ENCODE results near the gene EFEMP1. TPM values are rescaled to one million over a fixed set of nuclear protein-coding genes. Genes with fewer than 3 reads are reported as not detected.

The EFEMP1 gene
- polyA plus RNA-seq, 3 donors, result 86.6 to 96.4 (median 95.5) TPM

- DNase-seq, result no peak
Measured at GRCh38 chr2:55875434-55876135, 48.0 kb downstream of the EFEMP1 start.

- no peak for DNase-seq
Measured at GRCh38 chr2:55874338-55874737, 49.2 kb downstream of the EFEMP1 start.

DNA sequence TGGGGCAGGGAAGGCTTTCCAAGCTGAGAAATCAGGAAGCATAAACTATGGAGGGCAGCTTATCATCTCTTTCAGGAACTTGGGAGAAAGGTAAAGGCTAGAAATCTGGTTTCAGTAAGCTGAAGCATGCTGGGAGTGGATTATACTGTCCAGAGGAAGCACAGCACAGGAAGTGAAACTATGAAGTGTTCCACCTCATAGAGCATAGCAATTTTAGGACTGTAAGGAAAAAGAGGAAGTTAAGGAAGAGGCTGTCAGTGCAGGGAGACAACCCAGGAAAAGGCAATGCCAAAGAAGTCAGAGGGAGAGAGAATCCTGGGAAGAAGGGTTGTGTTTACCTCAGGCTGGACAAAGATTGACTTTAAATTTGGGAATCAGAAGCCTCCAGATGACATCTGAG, 51.9 kb downstream of the EFEMP1 start:
- DNase-seq, result no peak

- no peak for DNase-seq
Measured at GRCh38 chr2:55869637-55870325, 53.8 kb downstream of the EFEMP1 start.

DNA sequence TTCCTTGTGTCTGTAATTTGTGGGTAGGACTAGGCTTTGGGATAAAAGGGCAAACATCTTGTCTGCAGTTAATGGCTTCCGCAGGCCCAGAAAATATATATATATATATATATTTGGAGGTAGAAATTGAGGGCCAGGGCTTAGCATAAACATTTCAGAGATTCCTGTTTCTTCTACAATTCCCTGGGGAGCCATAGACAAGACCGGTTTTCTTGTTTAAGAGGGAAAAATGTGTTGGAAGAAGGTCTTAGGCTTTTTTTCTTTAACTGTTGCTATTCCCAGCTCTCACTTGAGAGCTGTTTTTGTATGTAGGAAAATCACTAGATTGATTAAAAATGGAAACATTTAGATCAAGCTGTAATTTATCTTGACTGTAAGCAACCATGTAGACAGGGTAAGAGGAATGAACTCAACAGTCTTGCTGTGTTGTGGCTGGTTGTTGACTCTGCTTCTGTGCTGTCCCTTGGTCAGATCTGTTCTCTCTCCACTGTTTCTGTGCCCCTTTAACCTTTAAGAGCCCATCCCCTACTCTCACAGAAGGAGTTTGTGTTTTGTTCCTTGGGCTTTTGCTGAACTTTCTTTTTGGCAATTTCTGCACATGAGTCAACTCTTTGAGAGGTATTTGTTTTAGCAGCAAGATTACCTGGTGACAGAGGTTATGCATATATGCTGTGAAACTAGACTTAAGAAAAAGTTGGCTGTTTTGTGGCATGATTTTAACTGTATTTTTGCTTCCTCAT, 58.3 kb downstream of the EFEMP1 start:
- DNase-seq, result peak; percentile 31

- no peak for DNase-seq
Measured at GRCh38 chr2:55864351-55865084, 59.1 kb downstream of the EFEMP1 start.

- no peak for DNase-seq
Measured at GRCh38 chr2:55862673-55863390, 60.8 kb downstream of the EFEMP1 start.

GRCh38 chr2:55862246-55862645, 61.3 kb downstream of the EFEMP1 start:
- DNase-seq, result no peak

DNA sequence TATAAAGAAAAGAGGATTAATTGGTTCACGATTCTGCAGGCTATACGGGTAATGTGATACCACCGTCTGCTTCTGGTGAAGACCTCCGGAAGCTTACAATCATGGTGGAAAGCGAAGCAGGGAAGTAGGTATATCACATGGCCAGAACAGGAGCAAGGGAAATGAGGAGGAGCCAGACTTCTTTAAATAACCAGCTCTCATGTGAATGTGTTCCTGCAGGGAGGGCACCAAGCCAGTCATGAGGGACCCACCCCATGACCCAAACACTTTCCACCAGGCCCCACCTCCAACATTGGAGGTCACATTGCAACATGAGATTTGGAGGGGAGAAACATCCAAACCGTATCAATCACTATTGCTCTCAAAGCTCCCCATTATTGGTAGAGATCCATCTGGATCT, 61.8 kb downstream of the EFEMP1 start:
- DNase-seq, result no peak

- DNase-seq, result no peak
Measured at GRCh38 chr2:55860832-55861231, 62.8 kb downstream of the EFEMP1 start.

- no peak for DNase-seq
Measured at GRCh38 chr2:55859875-55860274, 63.7 kb downstream of the EFEMP1 start.

DNA sequence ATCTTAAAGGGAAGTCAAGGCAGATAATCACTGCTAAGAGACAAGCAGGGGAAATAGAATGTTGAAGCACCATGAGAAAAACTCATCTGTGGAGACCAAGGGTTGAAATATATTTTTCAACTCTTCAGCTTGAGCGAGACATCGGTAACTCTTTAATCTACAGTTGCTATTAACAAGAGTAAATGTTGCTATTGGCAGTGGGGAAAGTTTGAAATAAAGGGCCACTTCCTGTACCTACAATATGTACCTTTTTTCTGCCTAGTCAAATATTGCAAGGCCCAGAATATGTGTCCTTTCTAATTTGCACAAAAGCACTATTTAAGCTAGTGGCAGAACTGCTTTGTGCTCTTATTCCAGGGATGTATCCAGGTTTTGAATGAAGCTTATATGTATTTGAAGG, 65.8 kb downstream of the EFEMP1 start:
- no peak for DNase-seq

DNA sequence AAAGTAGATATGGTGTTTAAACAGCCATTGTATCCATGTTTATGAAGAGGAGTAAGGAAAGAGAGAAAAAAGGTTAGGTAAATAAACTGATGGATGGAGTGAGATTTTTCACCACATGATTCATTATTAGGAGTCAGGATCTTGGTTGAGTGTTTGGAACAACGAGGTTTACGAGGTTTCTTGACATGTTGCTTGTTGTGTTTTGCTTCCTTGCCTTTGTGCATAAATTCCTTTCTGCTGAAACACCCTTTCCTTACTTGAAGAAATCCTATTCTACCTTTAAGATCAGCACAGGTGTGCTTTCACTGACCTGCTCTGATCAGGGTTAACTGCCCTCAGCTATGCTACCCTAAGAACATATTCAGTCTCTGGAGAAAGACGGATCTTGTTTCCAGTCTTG, 66.6 kb downstream of the EFEMP1 start:
- DNase-seq, result no peak

GRCh38 chr2:55848096-55848495, 75.5 kb downstream of the EFEMP1 start:
- DNase-seq, result no peak

GRCh38 chr2:55846426-55846825, 77.2 kb downstream of the EFEMP1 start:
- DNase-seq, result no peak

DNA sequence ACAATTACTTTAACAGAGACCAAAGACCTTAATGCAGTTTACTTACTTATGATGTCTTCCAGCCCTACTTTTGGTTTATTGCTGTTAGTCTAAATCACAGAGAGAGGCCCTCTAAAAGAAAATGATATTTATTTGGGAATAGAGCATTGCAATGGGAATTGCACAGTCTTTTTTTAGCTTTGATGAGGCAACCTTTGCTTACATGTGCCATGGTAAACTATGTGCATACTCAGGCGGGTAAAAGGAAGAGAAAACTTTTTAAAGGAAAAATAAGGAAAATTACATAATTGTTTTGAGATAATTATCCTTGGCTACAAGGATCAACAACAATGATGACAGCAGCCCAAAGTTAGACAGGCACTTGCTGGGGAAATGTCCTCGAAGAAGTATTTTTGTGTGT, 78.6 kb downstream of the EFEMP1 start:
- no peak for DNase-seq

DNA sequence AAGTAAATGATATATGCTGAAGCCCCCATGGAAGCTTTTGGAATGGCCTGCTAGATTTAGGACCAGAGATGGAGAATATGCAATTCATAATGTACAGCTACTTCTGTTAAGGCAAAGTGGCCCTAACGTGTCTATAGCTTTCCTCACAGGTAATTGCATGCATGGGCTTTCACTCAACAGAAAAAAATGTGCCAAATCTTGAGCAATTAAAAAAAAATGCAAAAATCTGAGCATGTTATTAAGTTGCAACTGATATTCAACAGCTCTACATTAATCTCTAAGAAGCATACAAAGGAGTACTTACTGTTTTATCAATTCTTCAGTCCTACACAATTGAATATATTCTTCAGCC, 79.6 kb downstream of the EFEMP1 start:
- DNase-seq, result no peak

DNA sequence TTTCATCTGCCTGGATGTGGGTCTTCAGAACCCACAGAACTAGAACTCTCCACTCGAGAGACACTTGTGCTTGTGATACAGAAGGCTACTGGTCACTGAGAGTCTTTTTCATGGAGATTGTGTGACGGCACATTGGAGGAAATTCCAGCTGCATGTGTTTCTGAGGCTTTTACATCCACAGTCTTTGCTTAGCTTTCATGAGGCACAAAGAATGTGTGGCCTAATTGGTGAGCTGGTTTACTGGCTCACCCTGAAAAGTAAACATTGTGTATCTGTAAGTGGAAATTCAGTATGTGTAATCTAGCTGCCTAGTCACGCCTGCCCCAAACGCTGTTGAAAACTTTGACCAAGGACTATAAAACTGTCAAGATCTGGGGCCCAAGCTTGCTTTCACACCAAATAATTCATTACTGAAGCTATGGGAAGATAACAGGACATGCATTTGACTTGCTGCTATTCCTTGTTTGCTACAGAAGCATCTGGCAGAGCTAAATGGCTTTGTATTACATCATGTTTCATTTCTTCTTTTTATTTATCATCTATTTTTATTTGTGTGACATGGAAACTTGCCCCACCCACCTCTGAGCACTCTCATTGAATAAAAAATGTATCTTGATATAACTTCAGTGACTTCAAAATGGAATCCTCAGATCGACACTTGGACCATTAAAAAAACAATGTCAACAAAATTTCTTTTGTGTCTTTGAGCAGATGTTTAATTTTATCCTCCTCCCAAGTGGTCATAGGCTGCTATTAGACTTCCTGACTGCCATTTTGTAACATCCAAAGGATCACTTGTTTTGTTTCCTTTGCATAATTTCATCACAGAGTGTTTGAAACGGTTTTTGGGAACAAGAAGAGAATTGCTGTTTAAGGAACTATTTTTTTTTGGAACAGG, 80.2 kb downstream of the EFEMP1 start:
- peak; percentile 87 for DNase-seq

DNA sequence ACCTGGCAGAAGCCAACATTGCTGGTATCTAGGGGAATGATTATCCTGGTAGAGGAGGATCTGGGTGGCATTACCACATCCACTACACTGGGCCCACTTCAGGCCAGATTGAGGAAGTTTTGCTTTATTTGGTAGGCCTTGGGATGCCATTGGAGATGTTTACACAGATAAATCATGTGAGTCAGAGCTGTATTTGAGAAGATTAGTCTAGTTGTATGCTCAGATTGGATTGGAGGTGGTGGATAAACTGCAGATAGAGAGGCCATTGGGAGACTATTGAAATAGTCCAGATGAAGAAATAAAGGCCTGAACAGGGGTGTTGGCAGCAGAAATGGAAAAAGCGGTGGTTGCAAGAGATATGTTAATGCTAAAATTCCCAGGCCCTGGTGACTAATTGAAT, 81.5 kb downstream of the EFEMP1 start:
- DNase-seq, result no peak

DNA sequence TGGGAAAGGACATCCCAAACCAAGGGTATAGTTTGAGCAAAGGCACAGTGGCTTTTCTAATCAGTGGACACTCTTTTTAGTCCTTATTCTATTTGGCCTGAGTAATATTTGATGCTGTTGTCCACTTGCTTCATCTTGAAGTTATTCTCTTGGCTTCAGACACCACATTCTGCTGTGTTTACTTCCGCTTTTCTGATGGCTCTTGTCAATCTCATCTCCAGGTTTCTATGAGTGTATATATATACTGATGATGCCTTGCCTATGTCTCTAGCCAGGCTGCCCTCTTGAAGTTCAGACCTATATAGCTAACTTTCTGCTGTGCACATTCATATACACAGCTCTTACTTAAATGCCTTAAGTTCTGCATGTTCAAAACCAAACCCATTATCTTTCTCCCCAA, 83.1 kb downstream of the EFEMP1 start:
- no peak for DNase-seq

Measured in renal pelvis (tissue), 4 donors.